GM18907 (cell line): ENCODE measurements around the gene TJAP1.
"Not testable (repeated sequence)": the region's sequence is repeated elsewhere in the genome, so short reads cannot be mapped to it uniquely, and the experiment has no call there.

Experiments
- ATAC-seq: cut with Tn5 transposase; IDR thresholded peaks from one replicate; pipeline ENCODE4 v1.9.1; 2021; ENCODE audit warnings: mild to moderate bottlenecking, moderate library complexity; ENCODE audit not compliant: unreplicated experiment

Gene TJAP1

DNA sequence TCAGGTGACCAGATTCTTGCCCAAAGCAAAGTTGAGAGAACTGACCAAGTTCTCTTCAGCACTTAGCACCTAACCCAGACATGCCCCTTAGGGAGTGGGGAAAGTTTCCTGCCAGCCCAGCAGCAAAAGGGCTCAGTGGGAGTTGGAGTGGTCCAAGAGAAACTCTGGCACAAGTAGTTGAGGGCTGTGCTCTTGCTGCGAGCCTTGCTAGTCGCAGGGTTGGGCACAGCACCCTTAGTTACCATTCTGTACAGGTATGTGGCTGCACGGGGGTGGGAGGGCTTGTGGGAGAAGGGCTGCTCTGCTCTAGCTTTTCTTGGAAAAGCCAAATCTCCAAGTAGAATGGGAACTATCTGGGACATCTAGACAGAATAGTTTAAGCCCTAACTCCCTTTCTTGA is 45.9 kb downstream of the TJAP1 start:
- ATAC-seq: no peak

GRCh38 chr6:43524483-43524961 is 47.2 kb downstream of the TJAP1 start:
- ATAC-seq: no peak

DNA sequence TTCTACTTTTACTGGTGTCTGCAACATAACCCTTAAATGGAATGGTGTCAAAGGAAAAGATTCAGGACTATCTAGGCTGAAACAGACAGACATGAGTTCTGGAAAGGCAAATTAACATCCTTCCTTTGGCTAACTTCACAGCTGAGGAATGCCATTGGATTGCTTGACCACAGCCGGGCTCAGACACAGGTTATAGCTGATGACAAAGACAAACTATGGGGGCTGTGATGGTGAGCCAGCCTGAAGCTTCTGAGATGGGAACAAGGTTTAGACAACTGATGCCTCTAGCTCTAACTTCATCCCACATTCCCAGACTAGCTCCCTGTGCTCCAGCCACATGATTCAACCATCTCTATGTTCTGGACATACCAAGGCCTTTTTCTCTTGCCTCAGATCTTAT is 54.8 kb downstream of the TJAP1 start:
- no peak for ATAC-seq

DNA sequence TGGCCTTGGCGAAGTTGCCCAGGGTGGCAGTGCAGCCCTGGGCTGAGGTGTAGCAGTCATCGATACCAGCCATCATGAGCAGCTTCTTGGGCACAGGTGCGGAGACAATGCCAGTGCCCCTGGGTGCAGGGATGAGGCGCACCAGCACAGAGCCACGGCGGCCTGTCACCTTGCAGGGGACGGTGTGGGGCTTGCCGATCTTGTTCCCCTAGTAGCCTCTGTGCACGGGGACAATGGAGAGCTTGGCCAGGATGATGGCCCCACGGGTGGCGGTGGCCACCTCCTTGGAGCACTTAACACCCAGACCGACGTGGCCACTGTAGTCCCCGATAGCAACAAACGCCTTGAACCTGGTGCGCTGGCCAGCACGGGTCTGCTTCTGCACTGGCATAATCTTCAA is 61.6 kb downstream of the TJAP1 start:
- ATAC-seq: not testable (repeated sequence)

DNA sequence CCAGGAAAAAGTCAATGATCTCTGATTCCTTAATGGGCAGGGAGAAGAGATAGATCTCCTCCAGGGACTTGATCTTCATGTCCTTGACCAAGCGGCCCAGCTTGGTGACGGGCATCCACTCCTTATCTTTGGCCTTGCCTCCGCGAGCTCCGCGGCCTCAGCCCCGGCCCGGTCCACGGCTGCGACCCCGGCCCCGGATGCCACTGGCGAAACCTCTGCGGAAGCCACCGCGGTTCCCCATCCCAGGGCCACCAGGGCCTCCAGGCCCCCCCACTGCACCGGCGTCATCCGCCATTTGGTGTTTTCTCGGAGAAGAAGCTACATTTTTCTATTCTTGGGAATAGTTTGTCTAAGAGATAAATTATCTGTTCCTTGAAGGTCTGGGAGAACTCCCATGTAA is 62.0 kb downstream of the TJAP1 start:
- ATAC-seq: not testable (repeated sequence)

DNA sequence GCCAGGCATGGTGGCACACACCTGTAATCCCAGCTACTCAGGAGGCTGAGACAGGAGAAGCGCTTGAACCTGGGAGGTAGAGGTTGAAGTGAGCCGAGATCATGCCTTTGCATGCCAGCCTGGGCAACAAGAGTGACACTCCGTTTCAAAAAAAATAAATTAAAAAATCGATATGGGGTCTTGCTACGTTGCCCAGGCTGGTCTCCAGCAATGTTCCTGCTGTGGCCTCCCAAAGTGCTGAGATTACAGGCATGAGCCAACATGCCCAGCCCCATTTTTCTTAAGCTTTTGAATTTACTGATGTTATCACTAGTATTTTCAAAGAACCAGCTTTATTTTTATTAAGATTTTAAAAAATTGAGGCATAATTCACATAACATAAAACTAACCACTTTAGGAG is 63.1 kb downstream of the TJAP1 start:
- ATAC-seq: no peak

DNA sequence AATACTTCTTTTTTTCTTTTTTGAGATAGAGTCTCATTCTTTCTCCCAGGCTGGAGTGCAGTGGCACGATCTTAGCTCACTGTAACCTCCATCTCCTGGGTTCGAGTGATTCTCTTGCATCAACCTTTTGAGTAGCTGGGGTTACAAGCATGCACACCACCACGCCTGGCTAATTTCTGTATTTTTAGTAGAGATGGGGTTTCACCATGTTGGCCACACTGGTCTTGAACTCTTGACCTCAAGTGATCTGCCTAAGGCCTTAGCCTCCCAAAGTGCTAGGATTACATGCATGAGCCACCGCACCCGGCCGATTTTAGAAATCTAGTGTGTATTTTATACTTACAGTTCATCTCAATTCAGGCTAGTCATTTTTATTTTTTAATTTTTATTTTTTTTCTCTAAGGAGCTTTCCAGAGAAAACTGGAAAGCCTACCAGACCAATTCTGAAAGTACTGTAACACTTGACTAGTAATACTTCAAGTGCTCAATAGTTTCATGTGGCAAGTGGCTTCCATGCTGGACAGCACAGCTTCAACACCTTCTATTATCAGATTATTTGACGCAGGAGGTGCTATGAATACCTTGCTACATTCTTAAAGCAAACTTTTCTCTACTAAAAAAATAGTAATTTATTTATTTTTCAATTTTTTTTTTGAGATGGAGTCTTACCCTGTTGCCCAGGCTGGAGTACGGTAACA is 64.6 kb downstream of the TJAP1 start:
- no peak for ATAC-seq

GRCh38 chr6:43544461-43544860 is 67.1 kb downstream of the TJAP1 start:
- ATAC-seq: no peak

DNA sequence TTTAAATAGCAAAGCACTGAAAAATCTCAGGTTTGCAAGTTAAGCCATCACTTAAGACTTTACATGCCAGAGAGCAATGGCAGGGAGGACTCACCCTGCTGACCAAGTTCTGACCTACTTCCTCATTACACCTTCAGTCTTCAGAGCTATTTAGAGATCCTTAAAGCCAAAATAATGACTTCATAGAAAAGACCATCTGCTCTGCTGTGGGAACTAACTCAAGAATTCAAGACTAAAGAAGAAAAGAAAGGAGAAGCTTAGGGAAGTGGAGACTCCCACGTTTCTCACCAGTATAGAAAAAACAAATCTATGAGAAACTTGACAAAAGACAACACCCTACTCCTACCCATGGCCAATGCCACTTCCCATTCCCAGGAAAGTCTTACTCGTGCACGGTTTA is 69.9 kb downstream of the TJAP1 start:
- no peak for ATAC-seq
